HG02840 (cell line): ENCODE data around the gene TMIE.

Source experiments
- ATAC-seq: cut with Tn5 transposase; IDR thresholded peaks from one replicate; pipeline ENCODE4 v1.9.1; 2021; ENCODE audit warnings: mild to moderate bottlenecking, moderate library complexity, moderate number of reproducible peaks; ENCODE audit not compliant: unreplicated experiment, low FRiP score

TMIE gene

DNA sequence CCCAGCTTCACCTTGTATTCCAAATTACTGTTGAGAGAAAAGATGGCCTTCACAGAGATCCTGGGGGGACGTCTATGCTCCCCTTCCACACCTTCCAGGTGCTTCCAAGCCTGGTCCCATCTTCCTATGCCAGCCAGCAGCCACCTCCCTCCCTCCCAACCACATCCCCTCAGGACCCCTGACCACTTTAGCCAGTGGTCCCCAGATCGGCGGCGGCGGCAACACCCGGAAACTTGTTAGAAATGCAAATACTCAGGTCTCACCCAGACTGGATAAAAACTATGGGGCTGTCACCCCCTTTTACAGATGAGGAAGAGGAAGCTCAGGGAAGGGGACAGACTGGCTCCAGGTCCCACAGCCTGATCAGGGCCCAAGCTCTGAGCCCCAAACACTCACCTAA lies 54.5 kb downstream of the TMIE start:
- ATAC-seq, result no peak

DNA sequence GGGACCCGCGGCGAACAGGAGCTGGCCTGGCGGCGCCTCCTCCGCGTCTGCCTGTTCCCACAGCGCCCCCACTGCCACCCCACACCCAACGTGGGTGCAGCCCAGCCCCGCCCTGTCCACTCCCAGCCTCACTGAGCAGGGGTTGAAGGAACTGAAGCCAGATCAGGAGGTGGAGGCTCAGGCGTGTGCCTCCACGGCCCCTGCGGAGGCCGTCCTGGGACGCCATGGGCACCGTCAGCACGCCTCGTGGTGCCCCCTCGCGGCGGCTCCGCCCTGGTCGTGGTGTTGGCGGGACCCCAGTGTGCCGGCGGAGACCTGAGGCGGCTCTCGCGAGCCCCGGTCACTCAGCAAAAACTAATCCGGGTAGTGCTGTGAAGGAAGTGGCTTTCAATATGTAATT lies 55.5 kb downstream of the TMIE start:
- ATAC-seq, result no peak

DNA sequence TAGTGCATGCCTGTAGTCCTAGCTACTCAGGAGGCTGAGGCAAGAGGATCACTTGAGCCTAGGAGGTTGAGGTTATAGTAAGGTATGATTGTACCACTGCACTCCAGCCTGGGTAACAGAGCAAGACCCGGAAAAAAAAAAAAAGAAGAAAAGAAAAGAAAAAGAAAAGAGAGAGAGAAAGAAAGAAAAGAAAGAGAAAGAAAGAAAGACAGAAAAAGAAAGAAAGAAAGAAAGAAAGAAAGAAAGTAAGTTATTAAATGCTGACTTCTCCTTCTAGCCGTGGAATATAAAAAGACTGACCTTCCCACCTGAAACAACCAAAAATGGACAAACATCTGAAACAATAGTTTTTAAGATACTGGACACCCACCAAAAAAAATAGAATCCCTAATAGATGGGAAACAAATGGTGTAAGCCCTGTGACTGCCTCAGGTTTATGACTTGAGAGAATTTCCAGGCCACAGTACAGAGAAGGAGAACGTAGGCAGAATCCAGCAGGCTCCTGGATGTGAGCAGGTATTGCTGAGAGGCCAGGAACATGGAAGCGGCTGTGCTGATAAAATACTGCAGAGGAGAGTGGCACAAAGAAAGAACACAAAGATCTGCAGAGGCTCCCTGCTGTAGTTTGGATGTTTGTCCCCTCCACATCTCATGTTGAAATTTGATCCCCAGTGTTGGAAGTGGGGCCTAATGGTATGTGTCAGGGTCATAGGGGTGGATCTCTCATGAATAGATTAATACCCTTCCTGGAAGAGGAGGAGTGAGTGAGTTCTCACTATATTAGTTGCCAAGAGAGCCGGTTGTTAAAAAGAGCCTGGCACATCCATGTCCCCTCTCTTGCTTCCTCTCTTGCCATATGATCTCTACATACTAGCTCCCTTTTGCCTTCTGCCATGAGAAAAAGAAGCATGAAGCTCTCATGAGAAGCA lies 58.3 kb downstream of the TMIE start:
- ATAC-seq, result no peak
